ENCODE results near the gene MCF2L2.

GRCh38 chr3:183233966-183234365 is 194.5 kb downstream of the MCF2L2 start:
- TF ChIP-seq CTCF (IDR thresholded peaks at IDR 0.05) = no peak
- no peak for TF ChIP-seq POLR2A (IDR thresholded peaks at IDR 0.05)
